GM12892 (cell line): Measurements from ENCODE around the gene DNAJC19.
"Not testable (repeated sequence)": the region's sequence is repeated elsewhere in the genome, so short reads cannot be mapped to it uniquely, and the experiment has no call there.

ENCODE experiments used
- DNase-seq: peaks from one replicate; pipeline ENCODE4 v3.0.0; 2011; ENCODE audit not compliant: insufficient read length
- FAIRE-seq: peaks from 2 replicates; lab custom pipeline; 2011; peaks lifted over from hg19 to GRCh38; lab: Jason Lieb, UNC
- POLR2A ChIP-seq: IDR thresholded peaks from 2 replicates; pipeline ENCODE4 v1.6.1; 2011; ENCODE audit warnings: low read depth, low read length, control low read depth
- POLR2AphosphoS5 ChIP-seq: IDR thresholded peaks from 2 replicates; pipeline ENCODE4 v1.6.1; 2011; ENCODE audit warnings: low read depth, low read length, control low read depth
- TAF1 ChIP-seq: IDR thresholded peaks from 2 replicates; pipeline ENCODE4 v1.6.1; 2011; ENCODE audit warnings: low read depth, mild to moderate bottlenecking, control low read depth, low read length, borderline replicate concordance

The DNAJC19 gene

GRCh38 chr3:180987344-180987743 is 2.2 kb downstream of the DNAJC19 start:
- FAIRE-seq, result no peak
- no peak for TF ChIP-seq TAF1
- no peak for TF ChIP-seq POLR2A
- TF ChIP-seq POLR2AphosphoS5, result no peak

GRCh38 chr3:180986366-180986765 is 3.2 kb downstream of the DNAJC19 start:
- FAIRE-seq, DNase-seq: not testable (repeated sequence)

More at GRCh38 chr3:180987344-180987743, 2.2 kb downstream of the DNAJC19 start:
- no peak for DNase-seq

GRCh38 chr3:180983136-180983535 is 6.4 kb downstream of the DNAJC19 start:
- TF ChIP-seq TAF1 (no peak), POLR2AphosphoS5 (no peak), POLR2A (no peak)
- FAIRE-seq (no peak), DNase-seq (no peak)

GRCh38 chr3:180981912-180982311 is 7.6 kb downstream of the DNAJC19 start:
- no peak for TF ChIP-seq TAF1
- no peak for TF ChIP-seq POLR2AphosphoS5
- TF ChIP-seq POLR2A, result no peak
- no peak for DNase-seq
- FAIRE-seq, result no peak

GRCh38 chr3:180980611-180981010 is 8.9 kb downstream of the DNAJC19 start:
- no peak for DNase-seq
- FAIRE-seq, result no peak
- TF ChIP-seq POLR2AphosphoS5 (no peak), POLR2A (no peak), TAF1 (no peak)

GRCh38 chr3:180979961-180980360 is 9.6 kb downstream of the DNAJC19 start:
- no peak for FAIRE-seq
- no peak for DNase-seq
- TF ChIP-seq POLR2A (no peak), POLR2AphosphoS5 (no peak), TAF1 (no peak)

GRCh38 chr3:180977498-180977897 is 12.0 kb downstream of the DNAJC19 start:
- no peak for DNase-seq
- TF ChIP-seq TAF1 (no peak), POLR2AphosphoS5 (no peak), POLR2A (no peak)

GRCh38 chr3:180974286-180974685 is 15.2 kb downstream of the DNAJC19 start:
- DNase-seq (no peak), FAIRE-seq (no peak)
- TF ChIP-seq POLR2AphosphoS5 (no peak), TAF1 (no peak)

More at GRCh38 chr3:180977498-180977897, 12.0 kb downstream of the DNAJC19 start:
- FAIRE-seq, result no peak

- FAIRE-seq, result no peak
- DNase-seq, result no peak
- TF ChIP-seq TAF1 (no peak), POLR2AphosphoS5 (no peak), POLR2A (no peak)
These were observed 16.0 kb downstream of the DNAJC19 start for GRCh38 chr3:180973543-180973942.

GRCh38 chr3:180970931-180971330 is 18.6 kb downstream of the DNAJC19 start:
- DNase-seq (no peak), FAIRE-seq (no peak)
- no peak for TF ChIP-seq TAF1
- no peak for TF ChIP-seq POLR2A
- no peak for TF ChIP-seq POLR2AphosphoS5

GRCh38 chr3:180962530-180962929 is 27.0 kb downstream of the DNAJC19 start:
- no peak for FAIRE-seq
- no peak for DNase-seq
- TF ChIP-seq TAF1, result no peak
- no peak for TF ChIP-seq POLR2AphosphoS5
- TF ChIP-seq POLR2A, result no peak

- TF ChIP-seq POLR2AphosphoS5 (no peak), TAF1 (no peak), POLR2A (no peak)
- no peak for DNase-seq
- no peak for FAIRE-seq
These were observed 28.0 kb downstream of the DNAJC19 start for GRCh38 chr3:180961552-180961951.

- no peak for TF ChIP-seq POLR2A
- TF ChIP-seq POLR2AphosphoS5, result no peak
- TF ChIP-seq TAF1, result no peak
- FAIRE-seq (no peak), DNase-seq (no peak)
These were observed 28.4 kb downstream of the DNAJC19 start for GRCh38 chr3:180961087-180961486.

GRCh38 chr3:180959691-180960090 is 29.8 kb downstream of the DNAJC19 start:
- DNase-seq (no peak), FAIRE-seq (no peak)
- TF ChIP-seq POLR2A, result no peak
- TF ChIP-seq POLR2AphosphoS5, result no peak
- no peak for TF ChIP-seq TAF1
